ENCODE data around the gene CD53. TPM values are rescaled to one million over a fixed set of nuclear protein-coding genes. Genes with fewer than 3 reads are reported as not detected.
"Not testable (repeated sequence)": the region's sequence is repeated elsewhere in the genome, so short reads cannot be mapped to it uniquely, and the experiment has no call there.

The CD53 gene
- total RNA-seq, 1 experiment from 2014 or later = not detected

DNA sequence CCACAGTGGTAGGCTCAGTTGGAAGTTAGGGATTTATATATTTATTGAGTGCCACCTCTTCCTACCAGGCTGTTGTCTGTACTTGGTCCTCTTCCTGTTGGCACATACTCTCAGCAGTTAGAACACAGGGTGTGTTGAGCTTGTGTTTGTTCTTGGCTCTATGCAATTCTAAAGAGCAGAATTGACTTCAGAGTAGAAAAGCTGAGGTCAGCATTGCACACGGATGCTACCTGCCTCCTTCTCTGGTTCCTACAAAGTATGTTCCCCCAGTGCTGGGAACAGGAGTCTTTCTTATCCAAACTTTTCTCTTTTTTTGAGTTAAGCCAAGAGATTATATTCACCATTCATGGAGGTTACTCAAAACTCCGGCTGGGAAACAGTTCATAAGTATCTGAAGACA lies 16.5 kb upstream of the CD53 start:
- H3K4me1 Mint-ChIP-seq (ENCODE audit: insufficient read depth, unreplicated experiment) = no peaks in the 10 kb centered on the region
- no peak for DNase-seq (ENCODE audit: unreplicated experiment)
- ChIA-PET CTCF (interaction anchor here (0.6 kb wide), 1 partner anchor 496 kb away, joined by 4 read pairs; no protein-coding TSS in a partner anchor), POLR2A (no interaction called here)
- TF ChIP-seq, protein P1, sequence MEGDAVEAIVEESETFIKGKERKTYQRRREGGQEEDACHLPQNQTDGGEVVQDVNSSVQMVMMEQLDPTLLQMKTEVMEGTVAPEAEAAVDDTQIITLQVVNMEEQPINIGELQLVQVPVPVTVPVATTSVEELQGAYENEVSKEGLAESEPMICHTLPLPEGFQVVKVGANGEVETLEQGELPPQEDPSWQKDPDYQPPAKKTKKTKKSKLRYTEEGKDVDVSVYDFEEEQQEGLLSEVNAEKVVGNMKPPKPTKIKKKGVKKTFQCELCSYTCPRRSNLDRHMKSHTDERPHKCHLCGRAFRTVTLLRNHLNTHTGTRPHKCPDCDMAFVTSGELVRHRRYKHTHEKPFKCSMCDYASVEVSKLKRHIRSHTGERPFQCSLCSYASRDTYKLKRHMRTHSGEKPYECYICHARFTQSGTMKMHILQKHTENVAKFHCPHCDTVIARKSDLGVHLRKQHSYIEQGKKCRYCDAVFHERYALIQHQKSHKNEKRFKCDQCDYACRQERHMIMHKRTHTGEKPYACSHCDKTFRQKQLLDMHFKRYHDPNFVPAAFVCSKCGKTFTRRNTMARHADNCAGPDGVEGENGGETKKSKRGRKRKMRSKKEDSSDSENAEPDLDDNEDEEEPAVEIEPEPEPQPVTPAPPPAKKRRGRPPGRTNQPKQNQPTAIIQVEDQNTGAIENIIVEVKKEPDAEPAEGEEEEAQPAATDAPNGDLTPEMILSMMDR (IDR thresholded peaks at IDR 0.05; ENCODE audit: unreplicated experiment) = no peak
- H3K36me3 Mint-ChIP-seq (ENCODE audit: insufficient read depth, unreplicated experiment) = no peaks in the 10 kb centered on the region
- intact Hi-C loops (cut with micrococcal nuclease) = no loop called here
- no peaks in the 10 kb centered on the region for H3K9me3 Mint-ChIP-seq (ENCODE audit: unreplicated experiment)
- no TSS peak for BruUV-seq (replicated peaks)
- H3K27me3 Mint-ChIP-seq (ENCODE audit: insufficient read depth, unreplicated experiment) = peaks cover 28% of the 10 kb centered on the region
- H3K27ac Mint-ChIP-seq (ENCODE audit: low read depth, unreplicated experiment) = no peak overlapping the region
- no peak overlapping the region for H3K4me3 Mint-ChIP-seq (ENCODE audit: unreplicated experiment)

DNA sequence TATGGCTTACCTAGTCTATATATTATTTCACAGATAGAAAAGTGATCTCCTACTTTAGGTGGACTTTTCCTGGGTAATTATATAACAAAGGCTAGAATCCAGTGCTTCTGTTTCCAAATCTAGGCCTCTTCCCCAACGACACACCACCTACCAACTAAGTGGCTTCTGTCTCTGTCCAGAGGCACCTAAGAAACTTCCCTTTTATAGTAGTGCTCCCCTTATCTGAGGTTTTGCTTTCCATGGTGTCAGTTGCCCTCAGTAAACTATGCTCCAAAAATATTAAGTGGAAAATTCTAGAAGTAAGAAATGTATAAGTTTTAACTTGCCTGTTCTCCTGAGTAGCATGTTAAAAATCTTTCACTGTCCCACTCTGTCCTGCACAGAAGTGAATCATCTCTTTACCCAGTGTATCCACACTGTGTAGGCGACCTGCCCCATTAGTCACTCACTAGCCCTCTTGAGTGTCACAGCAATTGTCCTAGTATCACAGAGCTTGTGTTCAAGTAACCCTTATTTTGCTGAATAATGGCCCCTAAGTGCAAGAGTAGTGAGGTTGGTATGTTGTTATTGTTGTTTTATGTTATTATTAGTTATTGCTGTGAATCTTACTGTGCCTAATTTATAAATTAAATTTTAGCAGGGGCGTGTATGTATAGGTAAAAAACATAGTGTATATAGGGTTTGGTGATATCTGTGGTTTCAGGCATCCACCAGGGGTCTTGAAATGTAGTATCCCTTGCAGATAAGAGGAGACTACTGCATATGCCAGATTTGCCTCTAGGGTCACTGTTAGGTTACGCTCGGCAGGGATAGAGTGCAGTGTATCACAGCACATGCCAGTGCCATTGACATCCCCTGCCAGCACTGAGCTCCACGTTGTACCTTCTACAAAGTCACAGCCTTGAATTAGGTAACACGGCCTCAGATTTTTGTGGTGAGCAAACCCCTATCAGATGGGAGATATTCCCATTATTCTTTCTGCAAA lies 14.7 kb upstream of the CD53 start:
- BruUV-seq (replicated peaks) = no TSS peak
- Mint-ChIP-seq H3K4me1 (ENCODE audit: insufficient read depth, unreplicated experiment) (no peaks in the 10 kb centered on the region), H3K4me3 (ENCODE audit: unreplicated experiment) (no peak overlapping the region), H3K27me3 (ENCODE audit: insufficient read depth, unreplicated experiment) (peaks cover 24% of the 10 kb centered on the region), H3K27ac (ENCODE audit: low read depth, unreplicated experiment) (no peak overlapping the region), H3K36me3 (ENCODE audit: insufficient read depth, unreplicated experiment) (no peaks in the 10 kb centered on the region), H3K9me3 (ENCODE audit: unreplicated experiment) (no peaks in the 10 kb centered on the region)
- ChIA-PET CTCF (no interaction called here), POLR2A (no interaction called here)
- TF ChIP-seq, protein P1 (IDR thresholded peaks at IDR 0.05; ENCODE audit: unreplicated experiment) = no peak
- intact Hi-C loops (cut with micrococcal nuclease) = no loop called here
- no peak for DNase-seq (ENCODE audit: unreplicated experiment)

DNA sequence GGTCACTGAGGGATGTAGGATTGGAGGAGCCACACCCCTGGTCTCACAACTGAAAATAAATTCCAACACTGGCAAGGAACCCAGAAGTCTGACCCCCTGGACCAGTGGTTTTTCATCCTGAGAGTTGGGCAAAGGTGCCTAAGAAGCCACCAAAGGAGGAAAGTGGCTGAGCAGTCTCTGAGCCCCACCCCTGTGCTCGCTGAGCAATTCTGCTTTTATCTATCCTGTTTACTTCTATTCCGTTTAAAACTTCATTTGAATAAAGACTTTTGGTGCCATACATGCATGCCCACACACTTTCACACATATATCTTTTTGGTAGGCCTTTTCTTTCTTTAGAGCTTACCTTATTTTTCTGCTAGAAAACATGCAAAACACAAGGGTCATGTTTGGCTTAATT lies 13.9 kb upstream of the CD53 start:
- BruUV-seq (replicated peaks) = no TSS peak
- Mint-ChIP-seq H3K27ac (ENCODE audit: low read depth, unreplicated experiment) (no peak overlapping the region), H3K36me3 (ENCODE audit: insufficient read depth, unreplicated experiment) (no peaks in the 10 kb centered on the region), H3K4me3 (ENCODE audit: unreplicated experiment) (no peak overlapping the region), H3K9me3 (ENCODE audit: unreplicated experiment) (no peaks in the 10 kb centered on the region), H3K4me1 (ENCODE audit: insufficient read depth, unreplicated experiment) (no peaks in the 10 kb centered on the region), H3K27me3 (ENCODE audit: insufficient read depth, unreplicated experiment) (peaks cover 16% of the 10 kb centered on the region)
- DNase-seq (ENCODE audit: unreplicated experiment) = no peak
- intact Hi-C loops (cut with micrococcal nuclease) = no loop called here
- CTCF ChIA-PET = no interaction called here
- TF ChIP-seq, protein P1 (IDR thresholded peaks at IDR 0.05; ENCODE audit: unreplicated experiment) = no peak
- POLR2A ChIA-PET = no interaction called here

DNA sequence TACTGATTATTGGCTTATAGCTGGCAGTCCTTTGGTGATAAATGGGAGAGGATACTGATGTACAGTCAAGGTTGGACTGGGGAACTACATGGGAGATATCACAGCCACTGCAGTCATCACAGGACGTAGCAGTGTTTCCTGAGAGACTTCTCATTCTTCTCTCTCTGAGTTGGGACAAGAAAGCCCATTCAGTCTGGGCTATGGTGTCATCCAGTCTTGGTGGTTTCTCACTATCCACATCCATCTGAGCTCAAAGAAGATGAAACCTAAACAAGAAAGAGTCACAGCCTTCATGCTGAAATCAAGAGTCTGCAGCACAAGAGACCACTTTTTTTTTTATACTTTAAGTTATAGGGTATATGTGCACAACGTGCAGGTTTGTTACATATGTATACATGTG lies 12.8 kb upstream of the CD53 start:
- ChIA-PET POLR2A (no interaction called here), CTCF (interaction anchor here (0.7 kb wide), 1 partner anchor 179 kb away, joined by 7 read pairs; no protein-coding TSS in a partner anchor)
- no peak for DNase-seq (ENCODE audit: unreplicated experiment)
- intact Hi-C loops (cut with micrococcal nuclease) = no loop called here
- Mint-ChIP-seq H3K4me3 (ENCODE audit: unreplicated experiment) (no peak overlapping the region), H3K27ac (ENCODE audit: low read depth, unreplicated experiment) (no peak overlapping the region), H3K36me3 (ENCODE audit: insufficient read depth, unreplicated experiment) (no peaks in the 10 kb centered on the region), H3K4me1 (ENCODE audit: insufficient read depth, unreplicated experiment) (no peaks in the 10 kb centered on the region), H3K9me3 (ENCODE audit: unreplicated experiment) (no peaks in the 10 kb centered on the region), H3K27me3 (ENCODE audit: insufficient read depth, unreplicated experiment) (peaks cover 5% of the 10 kb centered on the region)
- BruUV-seq (replicated peaks) = no TSS peak
- TF ChIP-seq, protein P1 (IDR thresholded peaks at IDR 0.05; ENCODE audit: unreplicated experiment) = no peak

DNA sequence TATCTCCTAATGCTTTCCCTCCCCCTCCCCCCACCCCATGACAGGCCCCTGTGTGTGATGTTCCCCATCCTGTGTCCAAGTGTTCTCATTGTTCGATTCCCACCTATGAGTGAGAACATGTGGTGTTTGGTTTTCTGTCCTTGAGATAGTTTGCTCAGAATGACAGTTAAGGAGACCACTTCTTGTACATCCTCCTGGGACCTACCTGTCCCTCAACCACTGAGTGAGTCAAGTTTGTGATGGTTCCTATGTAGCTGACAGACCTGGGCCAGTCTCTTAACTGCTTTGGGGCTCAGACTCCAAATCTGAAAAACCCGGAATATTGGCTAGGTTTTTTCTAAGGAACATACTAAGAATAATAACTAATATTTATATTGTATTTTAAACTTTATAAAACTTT lies 12.3 kb upstream of the CD53 start:
- intact Hi-C loops (cut with micrococcal nuclease); POLR2A ChIA-PET; H3K4me1 Mint-ChIP-seq (ENCODE audit: insufficient read depth, unreplicated experiment); DNase-seq (ENCODE audit: unreplicated experiment); H3K27me3 Mint-ChIP-seq (ENCODE audit: insufficient read depth, unreplicated experiment); H3K4me3 Mint-ChIP-seq (ENCODE audit: unreplicated experiment); BruUV-seq (replicated peaks); H3K9me3 Mint-ChIP-seq (ENCODE audit: unreplicated experiment); CTCF ChIA-PET; H3K27ac Mint-ChIP-seq (ENCODE audit: low read depth, unreplicated experiment); H3K36me3 Mint-ChIP-seq (ENCODE audit: insufficient read depth, unreplicated experiment): not testable (repeated sequence)

DNA sequence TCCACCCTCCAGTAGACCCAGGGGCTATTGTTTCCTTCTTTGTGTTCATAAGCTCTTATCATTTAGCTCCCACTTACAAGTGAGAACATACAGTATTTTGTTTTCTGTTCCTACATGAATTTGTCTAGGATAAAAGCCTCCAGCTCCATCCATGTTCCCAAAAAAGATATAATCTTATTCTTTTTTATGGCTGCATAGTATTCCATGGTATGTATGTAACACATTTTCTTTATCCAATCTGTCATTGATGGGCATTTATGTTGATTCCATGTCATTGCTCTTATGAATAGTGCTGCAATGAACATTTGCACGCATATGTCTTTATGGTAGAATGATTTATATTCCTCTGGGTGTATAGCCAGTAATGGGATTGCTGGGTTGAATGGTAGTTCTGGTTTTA lies 11.0 kb upstream of the CD53 start:
- intact Hi-C loops (cut with micrococcal nuclease); POLR2A ChIA-PET; H3K27me3 Mint-ChIP-seq (ENCODE audit: insufficient read depth, unreplicated experiment); DNase-seq (ENCODE audit: unreplicated experiment); H3K4me3 Mint-ChIP-seq (ENCODE audit: unreplicated experiment); H3K27ac Mint-ChIP-seq (ENCODE audit: low read depth, unreplicated experiment); H3K4me1 Mint-ChIP-seq (ENCODE audit: insufficient read depth, unreplicated experiment); H3K9me3 Mint-ChIP-seq (ENCODE audit: unreplicated experiment); H3K36me3 Mint-ChIP-seq (ENCODE audit: insufficient read depth, unreplicated experiment); BruUV-seq (replicated peaks): not testable (repeated sequence)
- CTCF ChIA-PET = interaction anchor here (1.1 to 1.5 kb wide), 2 partner anchors 32 to 80 kb away, joined by 3 to 6 read pairs; no protein-coding TSS in a partner anchor

Measured in MCF 10A (cell line).